Endothelial cell of umbilical vein (primary cell): ENCODE results near the gene EEF2K. TPM values are rescaled to one million over a fixed set of nuclear protein-coding genes. Genes with fewer than 3 reads are reported as not detected.

Experiments used
- BruUV-seq: library from RNA; stranded (reverse); fragments of 400-500 nt; replicated peaks from 2 replicates; lab custom pipeline; 2021; lab: Mats Ljungman, UMichigan
- CTCF ChIA-PET: fragments of 300-600, 350-600 bp; sonication (Branson Sonifier 250); formaldehyde crosslinking; loops from one replicate; lab custom pipeline; 2021; ENCODE audit warnings: antibody characterized with exemption, inconsistent platforms; lab: Charles Lee
- POLR2A ChIA-PET: fragments of 300-600, 350-600 bp; sonication (Branson Sonifier 250); formaldehyde crosslinking; loops from one replicate; lab custom pipeline; 2021; ENCODE audit warnings: antibody characterized with exemption, inconsistent platforms; lab: Charles Lee
- DNase-seq: peaks from one replicate; pipeline ENCODE4 v3.0.0-alpha.2; 2011; ENCODE audit warnings: low read depth, low spot score
- FAIRE-seq: peaks from 2 replicates; lab custom pipeline; 2011; peaks lifted over from hg19 to GRCh38; lab: Jason Lieb, UNC
- H2AFZ ChIP-seq: 2 replicates; pipeline ENCODE4 v1.6.0; 2012; ENCODE audit warnings: low read depth, low read length, control low read depth, inconsistent platforms
- H3K27ac ChIP-seq: 2 replicates; pipeline ENCODE4 v1.5.1; 2011; ENCODE audit warnings: low read depth, mild to moderate bottlenecking, control low read depth, low read length, moderate library complexity; ENCODE audit not compliant: insufficient read depth
- H3K27me3 ChIP-seq, 2 experiments: 2 replicates each; pipeline versions ENCODE4 v1.6.0 to v1.6.1; 2011; ENCODE audit warnings: low read length in 2 of 2, mixed read lengths in 1 of 2; ENCODE audit not compliant: control insufficient read depth in 2 of 2, insufficient read depth in 2 of 2
- H3K36me3 ChIP-seq, 2 experiments: 2 replicates in 1 of 2; 3 replicates in 1 of 2; pipeline ENCODE4 v1.5.1; 2011; ENCODE audit warnings: low read length in 2 of 2, mild to moderate bottlenecking in 1 of 2, moderate library complexity in 1 of 2; ENCODE audit not compliant: control insufficient read depth in 2 of 2, insufficient read depth in 2 of 2; ENCODE audit errors: extremely low read depth in 1 of 2
- H3K4me1 ChIP-seq: 3 replicates; pipeline ENCODE4 v1.5.1; 2011; ENCODE audit warnings: mild to moderate bottlenecking, low read length; ENCODE audit not compliant: control insufficient read depth, insufficient read depth; ENCODE audit errors: extremely low read depth
- H3K4me2 ChIP-seq: 2 replicates; pipeline ENCODE4 v1.6.1; 2011; ENCODE audit warnings: low read length, control low read depth, mixed read lengths; ENCODE audit not compliant: insufficient read depth
- H3K4me3 ChIP-seq, 3 experiments: fragments of 200-600 bp in 1 of 3; sonication (generic), shearing (Covaris generic) in 1 of 3; replicated peaks in 1 of 3; 2 replicates each; pipeline ENCODE4 v1.5.1; 2011 to 2016; ENCODE audit warnings: control low read depth in 3 of 3, low read length in 3 of 3, mild to moderate bottlenecking in 2 of 3, inconsistent platforms in 1 of 3, low read depth in 1 of 3, moderate library complexity in 1 of 3; ENCODE audit not compliant: insufficient read depth in 1 of 3
- H3K79me2 ChIP-seq: 2 replicates; pipeline ENCODE4 v1.6.0; 2012; ENCODE audit warnings: low read length, inconsistent platforms; ENCODE audit not compliant: control insufficient read depth, insufficient read depth
- H3K9ac ChIP-seq: replicated peaks from 2 replicates; pipeline ENCODE3; 2011; ENCODE audit warnings: low read length, control low read depth; ENCODE audit not compliant: insufficient read depth; ENCODE audit errors: extremely low read depth
- H3K9me1 ChIP-seq: replicated peaks from 3 replicates; pipeline ENCODE4 v1.6.0; 2011; ENCODE audit warnings: mild to moderate bottlenecking, low read length; ENCODE audit not compliant: control insufficient read depth, insufficient read depth; ENCODE audit errors: extremely low read depth
- H3K9me3 ChIP-seq: replicated peaks from 2 replicates; pipeline ENCODE4 v1.5.1; 2012; ENCODE audit warnings: low read length, inconsistent platforms; ENCODE audit not compliant: control insufficient read depth, insufficient read depth
- H4K20me1 ChIP-seq: replicated peaks from 2 replicates; pipeline ENCODE3; 2011; ENCODE audit warnings: mild to moderate bottlenecking, low read length; ENCODE audit not compliant: control insufficient read depth, insufficient read depth; ENCODE audit errors: extremely low read depth
- CTCF ChIP-seq, 2 donors: IDR thresholded peaks; 1 replicate in 1 of 2; 2 replicates in 1 of 2; pipeline ENCODE4 v1.5.1; 2011; ENCODE audit warnings: low read length in 2 of 2, mild to moderate bottlenecking in 2 of 2, moderate library complexity in 2 of 2, control low read depth in 1 of 2, inconsistent platforms in 1 of 2, low read depth in 1 of 2; ENCODE audit not compliant: insufficient read depth in 1 of 2; ENCODE audit errors: extremely low read depth in 1 of 2
- EZH2 ChIP-seq: IDR thresholded peaks from 2 replicates; pipeline ENCODE4 v1.6.1; 2012; ENCODE audit warnings: borderline replicate concordance, low read depth, mild to moderate bottlenecking, moderate library complexity, low read length, inconsistent platforms; ENCODE audit not compliant: severe bottlenecking
- FOS ChIP-seq: IDR thresholded peaks from 2 replicates; pipeline ENCODE4 v1.6.1; 2011; ENCODE audit warnings: mild to moderate bottlenecking, low read length, moderate library complexity, borderline replicate concordance; ENCODE audit not compliant: insufficient read depth
- GATA2 ChIP-seq: IDR thresholded peaks from 2 replicates; pipeline ENCODE4 v1.7.0; 2011; ENCODE audit warnings: low read depth, mild to moderate bottlenecking, moderate library complexity, mixed read lengths, low read length; ENCODE audit not compliant: insufficient read length, insufficient read depth
- JUN ChIP-seq: IDR thresholded peaks from 2 replicates; pipeline ENCODE4 v1.6.1; 2011; ENCODE audit warnings: borderline replicate concordance, low read depth; ENCODE audit not compliant: insufficient read length, insufficient read depth
- MAX ChIP-seq: IDR thresholded peaks from 2 replicates; pipeline ENCODE4 v1.6.1; 2011; ENCODE audit not compliant: insufficient read depth, insufficient read length
- MYC ChIP-seq: IDR thresholded peaks from one replicate; pipeline ENCODE4 v1.6.1; 2011; ENCODE audit warnings: mild to moderate bottlenecking, low read depth, low read length
- POLR2A ChIP-seq: IDR thresholded peaks from 2 replicates; pipeline ENCODE4 v1.6.1; 2012; ENCODE audit warnings: low read depth, mild to moderate bottlenecking, control low read depth, low read length
- POLR2AphosphoS5 ChIP-seq: IDR thresholded peaks from 2 replicates; pipeline ENCODE4 v1.6.1; 2012; ENCODE audit warnings: low read depth, mild to moderate bottlenecking, control low read depth, low read length, moderate library complexity; ENCODE audit not compliant: insufficient read depth
- dilution Hi-C: fragments of 300-500 bp; cut with MboI; formaldehyde crosslinking; loops from one replicate; pipeline ENCODE4 v1.15.0; 2019; ENCODE audit warnings: low sequenced_read_pairs; ENCODE audit not compliant: extremely low pct_ligation_motif_present
- intact Hi-C: fragments of 100-400 bp; cut with micrococcal nuclease; formaldehyde crosslinking; loops from one replicate; pipeline ENCODE4 v1.10.0; 2022
- polyA plus RNA-seq, 4 experiments: library from polyadenylated mRNA; depleted of rRNA in 3 of 4; stranded (reverse) in 3 of 4; unstranded in 1 of 4; fragments of >200 nt; gene quantifications; 2 replicates each; pipeline versions ENCODE4 v1.2.1 to v1.2.3, GENCODE V29; 2011 to 2012; ENCODE audit warnings: missing spikeins in 1 of 4
- total RNA-seq: library from RNA; stranded (reverse); gene quantifications from 2 replicates; pipeline ENCODE4 v1.2.3, GENCODE V29; 2021

EEF2K gene
- total and polyA plus RNA-seq, 2 donors (not counting 3 experiments of a cell fraction or from before 2014, with no cell fraction given): 16.0 to 48.6 TPM

GRCh38 chr16:22190776-22191531 lies 15.1 kb upstream of the EEF2K start:
- Histone ChIP-seq H3K4me3 (peak overlapping the region; percentile 21 to 80 (median 47)), H3K27me3 (no peaks in the 10 kb centered on the region), H3K9me3 (no peaks in the 10 kb centered on the region), H3K79me2 (no peaks in the 10 kb centered on the region), H3K9ac (peak overlapping the region; percentile 96), H3K36me3 (no peaks in the 10 kb centered on the region), H3K4me1 (peaks cover 45% of the 10 kb centered on the region), H3K9me1 (no peaks in the 10 kb centered on the region), H4K20me1 (no peaks in the 10 kb centered on the region), H2AFZ (peak overlapping the region; percentile 66), H3K4me2 (peak overlapping the region; percentile 96), H3K27ac (peak overlapping the region; percentile 99)
- intact Hi-C loops: loop anchor here (5.0 kb wide), 2 partner anchors 941 to 1289 kb away; partner anchors contain the start of genes DCUN1D3 and LYRM1
- CTCF ChIA-PET: interaction anchor here (1.1 to 3.0 kb wide), 4 partner anchors 14 to 113 kb away, joined by 3 to 16 read pairs (median 6); partner anchors contain the start of gene EEF2K
- FAIRE-seq (peak; percentile 98), DNase-seq (peak; percentile 97)
- dilution Hi-C loops: no loop called here
- no TSS peak for BruUV-seq
- POLR2A ChIA-PET: interaction anchor here (0.6 to 0.7 kb wide), 2 partner anchors 82 to 365 kb away, joined by 3 read pairs; no protein-coding TSS in a partner anchor
- TF ChIP-seq POLR2A (peak; percentile 28), POLR2AphosphoS5 (peak; percentile 23), MYC (no peak)

GRCh38 chr16:22191532-22192260 lies 14.4 kb upstream of the EEF2K start:
- no peaks in the 10 kb centered on the region for H4K20me1 ChIP-seq
- BruUV-seq: TSS peak; percentile 86
- no peaks in the 10 kb centered on the region for H3K79me2 ChIP-seq
- POLR2A ChIA-PET: interaction anchor here (0.6 to 1.3 kb wide), 5 partner anchors 14 to 366 kb away, joined by 3 to 8 read pairs (median 3); partner anchors contain the start of gene EEF2K
- CTCF ChIA-PET: interaction anchor here (0.8 to 3.0 kb wide), 8 partner anchors 14 to 241 kb away, joined by 3 to 16 read pairs (median 4); partner anchors contain the start of genes EEF2K and POLR3E
- peak overlapping the region; percentile 21 to 80 (median 47) for H3K4me3 ChIP-seq
- H3K9ac ChIP-seq: peak overlapping the region; percentile 96
- peak overlapping the region; percentile 99 for H3K27ac ChIP-seq
- H3K4me2 ChIP-seq: peak overlapping the region; percentile 96
- no peak for DNase-seq
- dilution Hi-C loops: no loop called here
- H3K27me3 ChIP-seq: no peaks in the 10 kb centered on the region
- no peak for FAIRE-seq
- no peaks in the 10 kb centered on the region for H3K36me3 ChIP-seq
- H3K4me1 ChIP-seq: peaks cover 45% of the 10 kb centered on the region
- no peak overlapping the region for H2AFZ ChIP-seq
- TF ChIP-seq JUN (no peak), CTCF (IDR thresholded peaks at IDR 0.05; ENCODE audit: extremely low read depth in 1 of 2, insufficient read depth in 1 of 2, low read depth in 1 of 2, low read length in 2 of 2) (no peak), POLR2A (no peak), MYC (no peak), GATA2 (no peak), MAX (no peak), FOS (no peak), EZH2 (no peak), POLR2AphosphoS5 (no peak)
- H3K9me1 ChIP-seq: no peaks in the 10 kb centered on the region
- intact Hi-C loops: loop anchor here (1.0 to 5.0 kb wide), 3 partner anchors 165 to 1289 kb away; partner anchors contain the start of genes DCUN1D3 and LYRM1
- no peaks in the 10 kb centered on the region for H3K9me3 ChIP-seq
